ENCODE data around the gene SGTB.
"Not testable (repeated sequence)": the region's sequence is repeated elsewhere in the genome, so short reads cannot be mapped to it uniquely, and the experiment has no call there.

The SGTB gene

GRCh38 chr5:65749956-65750355, 28.0 kb upstream of the SGTB start:
- Histone ChIP-seq H3K9me3 (ENCODE audit: low read length) (no peaks in the 10 kb centered on the region), H2AFZ (ENCODE audit: low read depth, low read length) (no peak overlapping the region), H3K4me1 (ENCODE audit: insufficient read depth, low read length) (no peaks in the 10 kb centered on the region)

GRCh38 chr5:65749221-65749844, 27.4 kb upstream of the SGTB start:
- Histone ChIP-seq H3K36me3 (ENCODE audit: insufficient read depth, low read length) (no peaks in the 10 kb centered on the region), H3K27me3 (ENCODE audit: insufficient read depth, low read length) (no peaks in the 10 kb centered on the region), H3K4me1 (ENCODE audit: insufficient read depth, low read length) (no peaks in the 10 kb centered on the region), H3K4me3 (ENCODE audit: low read length) (no peak overlapping the region), H3K9me3 (ENCODE audit: low read length) (no peaks in the 10 kb centered on the region), H2AFZ (ENCODE audit: low read depth, low read length) (no peak overlapping the region)

More at GRCh38 chr5:65749956-65750355, 28.0 kb upstream of the SGTB start:
- Histone ChIP-seq H3K4me3 (ENCODE audit: low read length) (no peak overlapping the region), H3K27me3 (ENCODE audit: insufficient read depth, low read length) (no peaks in the 10 kb centered on the region), H3K36me3 (ENCODE audit: insufficient read depth, low read length) (no peaks in the 10 kb centered on the region)

DNA sequence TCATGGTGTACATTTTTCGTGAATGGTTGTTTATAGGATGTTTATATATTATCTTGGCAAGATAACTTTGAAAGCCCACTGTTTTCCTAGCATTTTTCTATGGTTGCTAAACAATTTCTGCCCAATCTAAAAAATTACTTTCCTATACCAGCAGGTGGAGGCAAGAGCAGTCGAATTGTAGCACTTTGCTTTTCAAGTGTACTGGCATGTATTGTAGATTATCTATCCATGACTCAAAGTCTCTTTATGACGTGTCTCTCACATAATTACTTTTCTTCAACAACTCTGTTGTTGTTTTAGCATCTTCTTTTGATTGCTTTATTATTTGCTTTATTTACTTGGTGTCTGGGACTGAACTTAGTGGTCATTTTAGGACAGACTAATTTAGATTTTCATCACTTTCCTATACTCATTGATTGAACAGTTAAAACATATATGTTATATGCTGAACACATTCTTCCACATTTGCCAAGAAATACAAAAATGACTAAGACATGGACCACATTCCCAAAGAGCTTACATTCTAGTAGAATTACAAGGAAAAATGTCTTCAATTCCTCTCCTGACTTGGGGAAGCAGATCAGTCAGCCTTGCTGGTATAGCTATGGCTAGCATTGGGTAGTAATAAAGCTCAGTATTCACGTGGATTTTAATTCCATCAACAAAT, 20.8 kb upstream of the SGTB start:
- H3K9me3 ChIP-seq (ENCODE audit: low read length): no peaks in the 10 kb centered on the region
- H3K4me3 ChIP-seq (ENCODE audit: low read length): no peak overlapping the region
- no peaks in the 10 kb centered on the region for H3K27me3 ChIP-seq (ENCODE audit: insufficient read depth, low read length)
- no peak overlapping the region for H2AFZ ChIP-seq (ENCODE audit: low read depth, low read length)
- H3K4me1 ChIP-seq (ENCODE audit: insufficient read depth, low read length): no peaks in the 10 kb centered on the region
- peaks cover 2% of the 10 kb centered on the region for H3K36me3 ChIP-seq (ENCODE audit: insufficient read depth, low read length)

- H3K9me3 ChIP-seq (ENCODE audit: low read length): no peaks in the 10 kb centered on the region
- H3K36me3 ChIP-seq (ENCODE audit: insufficient read depth, low read length): peaks cover 2% of the 10 kb centered on the region
- H3K4me3 ChIP-seq (ENCODE audit: low read length): no peak overlapping the region
- H3K4me1 ChIP-seq (ENCODE audit: insufficient read depth, low read length): no peaks in the 10 kb centered on the region
- no peak overlapping the region for H2AFZ ChIP-seq (ENCODE audit: low read depth, low read length)
- H3K27me3 ChIP-seq (ENCODE audit: insufficient read depth, low read length): no peaks in the 10 kb centered on the region
Observed at GRCh38 chr5:65739162-65739561, 17.3 kb upstream of the SGTB start.

DNA sequence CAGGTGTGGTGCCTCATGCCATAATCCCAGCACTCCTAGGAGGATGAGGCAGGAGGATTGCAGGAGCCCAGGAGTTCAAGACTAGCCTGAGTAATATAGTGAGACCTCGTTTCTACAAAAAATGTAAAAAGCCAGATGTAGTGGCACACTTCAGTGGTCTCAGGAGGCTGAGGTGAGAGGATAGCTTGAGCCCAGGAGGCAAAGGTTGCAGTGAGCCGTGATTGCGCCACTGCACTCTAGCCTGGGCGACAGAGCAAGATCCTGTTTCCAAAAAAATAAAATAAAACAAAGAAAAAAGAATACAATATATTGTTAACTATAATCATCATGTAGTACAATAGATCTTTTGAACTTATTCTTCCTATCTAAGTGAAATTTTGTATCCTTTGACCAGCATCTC, 16.4 kb upstream of the SGTB start:
- H3K36me3 ChIP-seq (ENCODE audit: insufficient read depth, low read length): no peaks in the 10 kb centered on the region
- no peaks in the 10 kb centered on the region for H3K9me3 ChIP-seq (ENCODE audit: low read length)
- H3K4me3 ChIP-seq (ENCODE audit: low read length): no peak overlapping the region
- H3K4me1 ChIP-seq (ENCODE audit: insufficient read depth, low read length): no peaks in the 10 kb centered on the region
- no peaks in the 10 kb centered on the region for H3K27me3 ChIP-seq (ENCODE audit: insufficient read depth, low read length)
- no peak overlapping the region for H2AFZ ChIP-seq (ENCODE audit: low read depth, low read length)

DNA sequence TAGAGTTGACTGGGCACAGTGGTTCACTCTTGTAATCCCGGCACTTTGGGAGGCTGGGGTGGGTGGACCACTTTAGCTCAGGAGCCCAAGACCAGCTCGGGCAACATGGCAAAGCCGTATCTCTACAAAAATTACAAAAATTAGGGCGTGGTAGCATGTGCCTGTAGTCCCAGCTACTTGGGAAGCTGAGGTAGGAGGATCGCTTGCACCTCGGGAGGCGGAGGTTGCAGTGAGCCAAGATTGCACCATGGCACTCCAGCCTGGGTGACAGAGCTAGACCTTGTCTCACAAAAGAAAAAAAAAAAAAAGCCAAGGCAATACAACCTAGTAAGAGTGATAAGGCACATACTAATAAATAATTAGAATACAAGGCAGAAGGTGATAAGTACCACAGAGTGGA, 15.9 kb upstream of the SGTB start:
- Histone ChIP-seq H3K4me3 (ENCODE audit: low read length) (no peak overlapping the region), H3K27me3 (ENCODE audit: insufficient read depth, low read length) (no peaks in the 10 kb centered on the region), H3K4me1 (ENCODE audit: insufficient read depth, low read length) (no peaks in the 10 kb centered on the region), H2AFZ (ENCODE audit: low read depth, low read length) (no peak overlapping the region), H3K9me3 (ENCODE audit: low read length) (no peaks in the 10 kb centered on the region), H3K36me3 (ENCODE audit: insufficient read depth, low read length) (no peaks in the 10 kb centered on the region)

- Histone ChIP-seq H2AFZ (ENCODE audit: low read depth, low read length) (no peak overlapping the region), H3K27me3 (ENCODE audit: insufficient read depth, low read length) (no peaks in the 10 kb centered on the region)
Observed at GRCh38 chr5:65736011-65736410, 14.1 kb upstream of the SGTB start.

DNA sequence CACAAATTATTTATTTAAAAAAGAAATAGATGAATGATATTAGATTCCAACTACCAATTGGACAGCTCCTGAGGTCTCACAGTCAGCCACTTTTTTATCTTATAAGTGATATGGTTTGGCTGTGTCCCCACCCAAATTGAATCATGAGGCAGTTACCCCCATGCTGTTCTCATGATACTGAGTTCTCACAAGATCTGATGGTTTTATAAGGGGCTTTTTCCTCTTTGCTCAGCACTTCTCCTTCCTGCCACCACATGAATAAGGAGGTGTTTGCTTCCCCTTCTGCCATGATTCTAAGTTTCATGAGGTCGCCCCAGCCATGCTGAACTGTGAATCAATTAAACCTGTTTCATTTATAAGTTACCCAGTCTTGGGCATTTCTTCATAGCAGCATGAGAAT, 13.0 kb upstream of the SGTB start:
- Histone ChIP-seq H3K27me3 (ENCODE audit: insufficient read depth, low read length) (no peaks in the 10 kb centered on the region), H3K4me1 (ENCODE audit: insufficient read depth, low read length) (no peaks in the 10 kb centered on the region), H3K4me3 (ENCODE audit: low read length) (no peak overlapping the region), H3K9me3 (ENCODE audit: low read length) (peaks cover 2% of the 10 kb centered on the region), H3K36me3 (ENCODE audit: insufficient read depth, low read length) (no peaks in the 10 kb centered on the region), H2AFZ (ENCODE audit: low read depth, low read length) (no peak overlapping the region)

More at GRCh38 chr5:65736011-65736410, 14.1 kb upstream of the SGTB start:
- Histone ChIP-seq H3K4me1 (ENCODE audit: insufficient read depth, low read length) (no peaks in the 10 kb centered on the region), H3K9me3 (ENCODE audit: low read length) (no peaks in the 10 kb centered on the region), H3K4me3 (ENCODE audit: low read length) (no peak overlapping the region), H3K36me3 (ENCODE audit: insufficient read depth, low read length) (no peaks in the 10 kb centered on the region)

GRCh38 chr5:65734196-65734775, 12.4 kb upstream of the SGTB start:
- H3K4me3 ChIP-seq (ENCODE audit: low read length); H2AFZ ChIP-seq (ENCODE audit: low read depth, low read length); H3K27me3 ChIP-seq (ENCODE audit: insufficient read depth, low read length); H3K36me3 ChIP-seq (ENCODE audit: insufficient read depth, low read length); H3K4me1 ChIP-seq (ENCODE audit: insufficient read depth, low read length); H3K9me3 ChIP-seq (ENCODE audit: low read length): not testable (repeated sequence)

DNA sequence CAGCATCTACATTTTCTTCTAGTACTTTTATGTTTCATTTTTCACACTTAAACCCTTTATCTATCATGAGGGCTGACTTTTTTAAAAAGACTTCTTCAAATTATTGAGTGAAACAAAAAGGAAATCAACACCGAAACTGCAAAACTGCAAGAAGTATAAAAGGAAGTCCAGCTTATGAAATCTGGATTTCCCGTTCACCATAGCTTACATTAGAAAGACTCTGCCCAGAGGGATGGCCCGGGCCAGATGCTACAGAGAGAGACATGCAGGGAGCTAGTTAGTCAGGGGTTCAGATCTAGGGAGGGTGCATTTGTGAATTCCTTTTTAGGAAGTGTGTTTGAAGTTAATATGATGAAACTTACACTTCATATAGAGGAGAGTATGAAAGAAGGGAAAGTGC, 10.1 kb upstream of the SGTB start:
- H3K4me3 ChIP-seq (ENCODE audit: low read length); H3K9me3 ChIP-seq (ENCODE audit: low read length); H3K27me3 ChIP-seq (ENCODE audit: insufficient read depth, low read length); H3K4me1 ChIP-seq (ENCODE audit: insufficient read depth, low read length); H2AFZ ChIP-seq (ENCODE audit: low read depth, low read length); H3K36me3 ChIP-seq (ENCODE audit: insufficient read depth, low read length): not testable (repeated sequence)

DNA sequence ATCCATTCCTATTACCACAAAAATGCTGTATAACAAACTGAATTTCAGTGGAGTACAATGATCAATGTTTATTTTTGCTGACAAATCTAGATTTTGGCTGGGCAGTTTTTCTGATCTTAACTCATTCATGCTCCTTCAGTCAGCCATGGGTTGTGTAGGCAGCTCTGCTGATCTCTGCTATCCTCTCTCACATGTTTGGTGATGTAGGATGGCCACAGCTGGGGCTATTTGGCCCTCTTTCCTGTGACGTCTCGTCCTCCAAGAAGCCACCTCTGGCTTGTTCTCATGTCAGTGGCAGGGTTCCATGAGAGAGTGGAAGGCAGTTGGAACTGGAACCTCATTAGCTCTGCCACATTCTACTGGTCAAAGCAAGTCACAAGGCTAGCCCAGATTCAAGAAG, 9.0 kb upstream of the SGTB start:
- peaks cover 2% of the 10 kb centered on the region for H3K9me3 ChIP-seq (ENCODE audit: low read length)
- no peaks in the 10 kb centered on the region for H3K4me1 ChIP-seq (ENCODE audit: insufficient read depth, low read length)
- H3K36me3 ChIP-seq (ENCODE audit: insufficient read depth, low read length): no peaks in the 10 kb centered on the region
- no peaks in the 10 kb centered on the region for H3K27me3 ChIP-seq (ENCODE audit: insufficient read depth, low read length)
- H3K4me3 ChIP-seq (ENCODE audit: low read length): no peak overlapping the region
- no peak overlapping the region for H2AFZ ChIP-seq (ENCODE audit: low read depth, low read length)

DNA sequence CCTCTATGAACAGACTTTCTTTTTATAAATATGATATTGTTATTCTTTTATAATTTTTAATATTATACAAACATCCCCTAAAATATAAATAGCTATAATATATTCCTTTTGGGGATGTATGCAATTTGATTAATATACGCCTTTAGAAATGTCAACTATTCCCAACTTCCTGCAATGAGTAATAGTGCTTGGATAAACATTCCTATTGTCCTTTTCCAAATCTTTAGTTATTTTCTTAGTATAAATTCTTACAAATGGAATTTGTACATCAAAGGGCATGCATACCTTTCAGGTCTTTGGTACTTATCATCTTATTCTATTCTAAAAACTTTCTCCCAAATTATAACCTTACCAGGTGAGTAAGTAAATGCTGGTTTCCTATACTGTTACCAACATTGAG, 6.3 kb upstream of the SGTB start:
- Histone ChIP-seq H3K9me3 (ENCODE audit: low read length) (peaks cover 2% of the 10 kb centered on the region), H3K36me3 (ENCODE audit: insufficient read depth, low read length) (no peaks in the 10 kb centered on the region), H2AFZ (ENCODE audit: low read depth, low read length) (no peak overlapping the region), H3K4me3 (ENCODE audit: low read length) (no peak overlapping the region), H3K27me3 (ENCODE audit: insufficient read depth, low read length) (no peaks in the 10 kb centered on the region), H3K4me1 (ENCODE audit: insufficient read depth, low read length) (peaks cover 1% of the 10 kb centered on the region)

DNA sequence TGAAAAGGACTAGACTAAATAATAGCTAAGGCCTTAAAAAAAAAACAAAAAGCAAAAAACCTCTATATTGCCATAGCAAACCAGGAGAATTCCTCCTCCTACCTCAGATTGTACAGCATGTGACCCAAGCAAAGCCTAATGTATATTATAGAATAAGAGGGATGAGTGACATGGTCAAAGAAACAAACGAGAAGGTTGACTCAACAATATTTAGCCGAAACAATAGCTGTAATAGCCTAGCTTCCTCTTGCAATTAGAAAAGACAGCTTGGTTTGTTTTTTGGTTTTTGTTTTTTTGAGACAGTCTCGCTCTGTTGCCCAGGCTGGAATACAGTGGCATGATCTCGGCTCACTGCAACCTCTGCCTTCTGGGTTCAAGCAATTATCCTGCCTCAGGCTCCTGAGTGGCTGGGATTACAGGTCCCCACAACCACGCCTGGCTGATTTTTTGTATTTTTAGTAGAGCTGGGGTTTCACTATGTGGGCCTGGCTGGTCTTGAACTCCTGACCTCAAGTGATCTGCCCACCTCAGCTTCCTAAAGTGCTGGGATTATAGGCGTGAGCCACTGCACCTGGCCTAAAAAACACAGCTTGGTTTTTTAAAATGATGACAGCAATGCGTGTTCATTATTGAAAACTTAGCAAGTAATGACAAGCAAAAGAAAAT, 5.7 kb upstream of the SGTB start:
- Histone ChIP-seq H3K9me3 (ENCODE audit: low read length) (peaks cover 2% of the 10 kb centered on the region), H3K4me3 (ENCODE audit: low read length) (no peak overlapping the region), H3K4me1 (ENCODE audit: insufficient read depth, low read length) (peaks cover 6% of the 10 kb centered on the region), H3K27me3 (ENCODE audit: insufficient read depth, low read length) (no peaks in the 10 kb centered on the region), H3K36me3 (ENCODE audit: insufficient read depth, low read length) (no peaks in the 10 kb centered on the region), H2AFZ (ENCODE audit: low read depth, low read length) (no peak overlapping the region)

Measured in neuron (in vitro differentiated cells).